GM21576 (cell line): Measurements from ENCODE around the gene SERPINB2.

Experiments used
- ATAC-seq: cut with Tn5 transposase; IDR thresholded peaks from one replicate; pipeline ENCODE4 v1.9.1; 2021; ENCODE audit warnings: mild to moderate bottlenecking, moderate library complexity; ENCODE audit not compliant: unreplicated experiment

The SERPINB2 gene, protein sequence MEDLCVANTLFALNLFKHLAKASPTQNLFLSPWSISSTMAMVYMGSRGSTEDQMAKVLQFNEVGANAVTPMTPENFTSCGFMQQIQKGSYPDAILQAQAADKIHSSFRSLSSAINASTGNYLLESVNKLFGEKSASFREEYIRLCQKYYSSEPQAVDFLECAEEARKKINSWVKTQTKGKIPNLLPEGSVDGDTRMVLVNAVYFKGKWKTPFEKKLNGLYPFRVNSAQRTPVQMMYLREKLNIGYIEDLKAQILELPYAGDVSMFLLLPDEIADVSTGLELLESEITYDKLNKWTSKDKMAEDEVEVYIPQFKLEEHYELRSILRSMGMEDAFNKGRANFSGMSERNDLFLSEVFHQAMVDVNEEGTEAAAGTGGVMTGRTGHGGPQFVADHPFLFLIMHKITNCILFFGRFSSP

DNA sequence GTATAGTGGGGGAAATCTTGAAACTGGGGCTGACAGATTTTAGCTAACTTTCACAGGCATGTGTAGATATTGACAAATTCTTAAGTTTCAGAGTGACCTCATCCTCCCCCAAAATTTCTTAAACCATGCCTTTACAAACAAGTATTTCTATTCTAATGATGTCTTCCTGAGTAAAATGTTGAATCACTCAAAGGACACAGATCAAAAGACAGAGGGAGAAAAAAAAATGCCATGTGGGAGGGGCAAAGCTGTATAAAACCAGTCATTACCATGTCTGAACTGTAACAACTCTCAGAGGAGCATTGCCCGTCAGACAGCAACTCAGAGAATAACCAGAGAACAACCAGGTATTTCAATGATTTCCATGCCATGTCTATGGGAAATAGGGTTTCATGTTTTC, at the start of gene SERPINB2:
Gene SERPINB2 (plus strand): TSS at position 282 of the 400 bp plus-strand sequence. CDS start 3,740 bp downstream, outside the sequence.
- ATAC-seq = no peak

DNA sequence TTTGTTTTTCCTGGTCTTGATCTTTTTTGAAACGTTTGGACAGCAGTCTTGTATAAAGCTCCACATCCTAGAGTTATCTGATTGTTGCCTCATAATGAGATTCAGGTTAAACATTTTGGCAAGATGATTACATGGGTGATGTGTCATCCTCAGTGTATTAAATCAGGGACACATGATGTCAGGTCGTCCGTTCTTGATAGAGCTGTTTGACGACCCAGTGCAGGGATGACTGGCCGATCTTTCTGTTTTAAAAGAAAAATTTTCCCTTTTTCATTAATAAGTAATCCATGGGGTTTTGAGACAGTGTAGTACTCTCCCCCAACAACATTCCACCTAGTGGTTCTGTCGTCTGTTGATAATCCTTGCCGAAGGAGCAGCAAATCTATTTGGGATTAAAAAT, 44.5 kb upstream of the SERPINB2 start:
- no peak for ATAC-seq

DNA sequence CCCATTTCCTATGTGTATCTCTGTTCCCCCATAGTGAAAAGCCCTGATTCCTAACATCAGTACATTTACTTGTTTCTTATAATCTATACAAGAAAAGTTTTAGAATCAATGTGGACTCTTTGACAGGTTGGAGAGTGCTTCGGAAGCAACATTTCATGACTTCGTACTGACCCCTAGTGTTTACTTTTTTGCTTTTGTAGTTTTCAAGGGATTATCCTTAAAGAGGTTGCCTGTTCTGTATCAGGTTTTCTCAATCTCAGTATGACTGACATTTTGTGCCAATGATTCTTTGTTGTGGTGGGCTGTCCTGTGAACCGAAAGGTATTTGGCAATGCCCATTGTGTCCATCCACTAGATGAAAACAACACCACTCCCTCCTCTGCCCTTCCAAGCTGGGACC, 43.3 kb upstream of the SERPINB2 start:
- no peak for ATAC-seq

DNA sequence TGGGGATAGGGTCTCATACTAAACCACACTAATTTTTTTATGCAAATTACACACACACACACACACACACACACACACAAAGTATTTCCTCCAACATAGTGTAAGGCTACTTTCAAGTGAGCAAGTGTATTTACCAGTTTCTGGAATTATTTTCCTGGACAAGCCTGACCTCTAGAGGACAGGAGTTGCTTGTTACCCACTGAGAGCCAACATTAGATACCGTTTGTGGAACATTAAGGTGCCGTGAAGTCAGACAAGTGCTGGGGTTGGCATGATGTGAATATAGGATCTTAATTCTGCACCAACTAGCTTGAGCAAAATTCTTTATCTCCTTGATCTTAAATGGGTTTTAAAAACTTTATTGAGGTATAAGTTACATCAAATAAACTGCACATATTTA, 39.3 kb upstream of the SERPINB2 start:
- ATAC-seq = peak; percentile 53

DNA sequence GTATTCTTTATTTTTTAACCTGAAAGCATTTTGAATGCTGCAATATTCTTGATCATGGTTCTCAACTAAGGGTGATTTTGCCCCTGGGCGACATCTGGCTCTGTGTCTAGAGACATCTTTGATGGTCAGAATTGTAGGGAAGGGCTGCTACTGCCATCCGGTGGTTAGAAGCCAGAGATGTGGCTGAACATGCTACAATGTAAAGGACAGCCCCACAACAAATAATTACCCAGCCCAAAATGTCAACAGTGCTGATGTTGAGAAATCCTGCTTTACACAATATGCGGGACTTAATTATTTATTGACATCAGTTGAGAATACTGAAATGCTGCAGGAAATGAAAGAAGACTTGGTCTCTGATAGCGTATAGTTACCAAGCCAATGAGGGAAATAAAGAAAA, 37.5 kb upstream of the SERPINB2 start:
- ATAC-seq = peak; percentile 79

DNA sequence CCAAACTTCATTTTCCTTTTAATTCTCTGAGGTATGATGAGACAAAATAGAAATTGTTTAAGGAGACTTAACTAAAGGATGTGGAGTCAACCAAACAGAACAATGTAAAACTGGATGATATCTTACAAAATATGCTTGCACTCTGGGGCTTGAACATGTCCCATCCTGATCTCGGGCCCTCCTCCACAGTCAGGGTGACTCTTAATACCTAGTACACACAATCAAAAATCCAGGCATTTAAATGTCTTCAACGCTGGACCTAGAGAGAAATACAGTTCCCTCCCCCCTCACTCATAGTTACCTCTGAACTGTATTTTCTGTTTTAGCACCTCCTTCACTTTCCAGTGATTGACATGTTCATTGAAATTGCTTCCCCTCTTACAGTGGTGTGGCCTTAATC, 36.9 kb upstream of the SERPINB2 start:
- no peak for ATAC-seq

DNA sequence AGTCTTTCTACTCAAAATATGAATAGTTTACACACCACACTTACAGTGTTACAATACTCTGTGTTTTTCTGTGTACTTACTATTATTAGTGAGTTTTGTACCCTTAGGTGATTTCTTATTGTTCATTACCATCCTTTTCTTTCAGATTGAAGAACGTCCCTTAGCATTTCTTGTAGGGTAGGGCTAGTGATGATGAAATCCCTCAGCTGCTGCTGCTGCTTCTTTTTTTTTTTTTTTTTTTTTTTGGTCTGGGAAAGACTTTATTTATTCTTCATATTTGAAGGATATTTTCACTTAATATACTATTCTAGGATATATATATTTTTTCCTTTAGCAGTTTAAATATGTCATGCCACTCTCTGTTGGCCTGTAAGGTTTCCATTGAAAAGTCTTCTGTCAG, 29.0 kb upstream of the SERPINB2 start:
- no peak for ATAC-seq

DNA sequence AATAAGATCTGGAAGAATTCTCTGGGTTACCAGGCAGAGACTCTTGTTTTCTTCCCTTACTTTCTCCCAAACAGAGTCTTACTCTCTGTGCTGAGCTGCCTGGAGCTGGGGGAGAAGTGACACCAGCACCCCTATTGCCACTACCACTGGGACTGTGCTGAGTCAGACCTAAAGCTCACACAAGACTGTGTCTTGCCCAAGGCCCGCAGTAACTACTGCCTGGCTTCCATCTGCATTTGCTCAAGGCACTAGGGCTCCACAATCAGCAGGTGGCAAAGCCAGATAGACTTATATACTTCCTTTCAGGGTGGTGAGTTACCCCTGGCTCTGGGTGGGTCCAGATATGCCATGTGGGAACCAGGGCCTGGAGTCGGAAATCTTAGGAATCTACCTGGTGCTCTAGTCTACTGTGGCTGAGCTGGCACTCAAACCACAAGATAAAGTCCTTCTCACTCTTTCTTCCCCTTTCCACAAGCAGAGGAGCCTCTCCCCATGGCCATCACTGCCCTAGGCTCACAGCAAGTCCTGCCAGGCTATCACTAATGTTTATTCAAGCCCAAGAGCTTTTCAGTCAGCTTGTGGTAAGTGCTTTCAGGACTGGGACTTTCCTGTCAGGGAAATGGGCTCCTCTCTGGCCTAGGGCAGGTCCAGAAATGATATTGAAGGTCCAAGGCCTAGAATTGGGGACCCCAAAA, 27.6 kb upstream of the SERPINB2 start:
- no peak for ATAC-seq

DNA sequence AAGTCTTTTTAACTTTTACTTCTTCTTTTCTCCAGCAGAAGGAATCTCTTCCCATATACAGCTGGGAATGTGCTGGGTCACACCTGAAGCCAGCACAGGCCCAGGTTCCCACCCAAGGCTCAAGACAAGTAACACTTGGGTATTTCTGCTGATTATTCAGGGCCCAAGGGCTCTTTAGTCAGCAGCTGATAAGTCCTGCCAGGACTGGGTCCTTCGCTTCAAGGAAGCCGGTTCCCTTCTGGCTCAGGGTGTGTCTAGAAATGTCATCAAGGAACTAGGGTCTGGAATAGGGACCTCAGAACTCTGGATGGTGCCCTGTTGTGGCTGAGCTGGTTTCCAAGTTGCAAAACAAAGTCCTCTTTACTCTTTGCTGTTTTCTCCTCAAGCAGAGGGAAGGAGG, 27.0 kb upstream of the SERPINB2 start:
- ATAC-seq = no peak

DNA sequence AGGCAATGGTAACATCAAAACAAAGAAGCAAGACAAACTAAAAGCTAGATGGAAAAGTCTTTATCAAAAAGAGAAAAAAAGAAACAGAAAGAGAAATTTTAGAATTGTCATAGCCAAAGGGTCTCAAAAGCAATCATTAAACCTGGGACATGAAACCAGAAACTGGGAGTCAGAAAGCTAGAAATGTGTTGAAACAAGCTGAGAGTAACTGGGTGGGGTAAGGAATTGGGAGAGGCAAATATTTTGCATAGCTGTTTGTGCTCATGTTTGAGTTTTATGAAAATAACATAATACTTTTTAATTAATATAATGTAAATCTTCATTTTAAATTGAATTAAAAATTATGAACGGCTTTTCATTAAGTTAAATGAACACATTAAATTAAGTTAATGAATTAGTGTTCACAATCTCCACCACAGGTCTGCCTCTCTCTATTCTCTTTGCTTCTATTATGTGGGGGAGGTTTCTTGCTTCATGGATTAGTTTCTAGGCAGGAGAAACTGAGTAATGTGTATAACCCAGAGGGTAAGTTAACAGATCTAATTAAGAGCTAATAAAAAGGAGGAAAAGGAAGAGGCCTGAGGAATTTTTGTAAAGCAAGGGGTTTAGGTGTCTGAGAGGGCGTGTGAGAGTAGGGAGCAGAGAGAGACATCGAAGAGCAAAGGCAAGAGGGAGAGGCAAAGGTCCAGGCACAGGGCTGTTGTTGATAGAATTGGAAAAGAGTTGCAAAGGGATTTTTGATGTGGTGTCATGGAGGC, 20.0 kb upstream of the SERPINB2 start:
- no peak for ATAC-seq

DNA sequence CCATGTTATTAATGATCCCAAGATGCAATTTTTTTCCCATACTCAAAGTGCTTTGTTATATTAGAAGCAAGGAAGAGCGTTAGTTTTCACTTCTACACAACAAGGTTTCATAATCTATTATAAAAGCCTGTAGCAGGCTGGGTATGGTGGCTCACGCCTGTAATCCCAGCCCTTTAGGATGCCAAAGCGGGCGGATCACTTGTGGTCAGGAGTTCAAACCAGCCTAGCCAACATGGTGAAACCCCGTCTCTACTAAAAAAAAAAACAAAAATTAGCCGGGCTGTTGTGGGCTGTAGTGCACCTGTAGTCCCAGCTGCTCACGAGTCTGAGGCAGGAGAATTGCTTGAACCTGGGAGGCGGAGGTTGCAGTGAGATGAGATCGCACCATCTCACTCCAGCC, 19.0 kb upstream of the SERPINB2 start:
- no peak for ATAC-seq

DNA sequence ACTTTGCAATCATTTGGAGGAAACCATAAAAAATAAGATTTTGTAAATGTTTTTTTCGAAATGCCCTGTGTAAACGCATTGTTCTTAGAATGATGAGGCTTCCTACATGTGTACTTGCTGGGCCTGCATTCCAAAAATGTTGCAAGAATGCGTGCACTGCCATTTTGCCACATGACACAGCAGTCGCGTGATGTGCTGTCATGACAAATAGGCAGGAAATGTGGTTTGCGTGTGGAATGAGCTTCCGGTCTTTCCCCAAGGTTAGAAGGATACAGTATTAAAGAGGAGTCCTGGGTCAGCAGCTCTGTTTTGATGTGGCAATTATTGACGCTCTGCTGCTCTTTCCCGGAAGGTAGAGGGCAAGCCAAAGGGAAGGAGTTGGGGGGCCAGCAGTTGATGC, 18.1 kb upstream of the SERPINB2 start:
- no peak for ATAC-seq

DNA sequence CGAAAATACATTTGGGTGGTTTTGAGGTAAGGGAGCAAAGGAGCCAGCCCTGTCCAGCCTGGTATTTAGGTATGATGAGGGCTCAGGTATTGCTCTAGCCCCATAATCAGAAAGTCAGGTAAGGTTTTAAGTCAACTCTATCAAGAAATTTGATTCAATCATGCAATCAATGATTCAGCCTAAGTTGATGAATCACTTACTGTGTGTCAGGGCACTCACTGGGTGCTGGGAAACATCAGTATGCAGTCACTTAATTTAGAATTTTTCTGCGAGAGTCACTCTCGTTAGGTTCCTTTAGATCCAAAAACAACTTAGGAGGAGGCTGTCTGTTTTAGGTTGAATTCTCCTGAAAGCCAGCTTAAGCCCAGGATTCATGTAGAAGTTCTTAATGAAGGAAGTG, 17.7 kb upstream of the SERPINB2 start:
- no peak for ATAC-seq

DNA sequence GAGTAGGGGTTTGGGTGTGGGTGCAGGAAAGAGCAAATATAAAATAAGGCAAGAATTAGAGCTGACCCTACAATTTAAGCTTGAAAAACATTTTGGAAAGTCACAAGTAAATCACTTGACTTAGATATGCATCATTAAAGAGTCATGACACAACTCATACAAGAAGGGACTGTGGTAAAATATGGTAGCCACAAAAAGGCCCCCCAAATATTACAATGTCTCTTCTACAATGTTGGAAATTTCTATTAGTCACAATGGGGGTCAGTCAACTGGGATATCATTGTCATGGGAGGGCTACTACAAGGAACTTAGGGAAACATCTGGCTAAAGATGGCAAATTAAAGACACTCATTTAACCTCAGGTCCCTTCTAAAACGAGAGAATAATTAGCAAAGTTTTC, 15.7 kb upstream of the SERPINB2 start:
- no peak for ATAC-seq

DNA sequence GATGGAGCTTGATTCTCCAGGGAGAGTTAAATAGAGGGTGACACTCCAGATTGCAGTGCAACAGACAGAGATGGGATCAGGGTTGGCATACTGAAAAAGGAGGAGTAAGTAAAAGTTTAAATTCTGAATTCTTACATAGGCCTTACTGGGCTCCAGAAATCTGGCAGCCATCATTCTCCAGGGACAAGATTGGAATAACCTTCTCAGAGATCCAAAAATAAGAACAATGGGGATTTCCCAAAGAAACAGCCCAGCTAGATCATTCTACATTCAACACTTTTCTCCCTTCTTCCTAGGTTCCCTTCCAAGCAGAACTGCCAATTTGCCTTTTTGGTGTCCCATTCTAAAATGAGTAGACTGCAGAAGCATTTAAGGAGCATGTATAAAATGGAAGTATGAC, 14.9 kb upstream of the SERPINB2 start:
- no peak for ATAC-seq

DNA sequence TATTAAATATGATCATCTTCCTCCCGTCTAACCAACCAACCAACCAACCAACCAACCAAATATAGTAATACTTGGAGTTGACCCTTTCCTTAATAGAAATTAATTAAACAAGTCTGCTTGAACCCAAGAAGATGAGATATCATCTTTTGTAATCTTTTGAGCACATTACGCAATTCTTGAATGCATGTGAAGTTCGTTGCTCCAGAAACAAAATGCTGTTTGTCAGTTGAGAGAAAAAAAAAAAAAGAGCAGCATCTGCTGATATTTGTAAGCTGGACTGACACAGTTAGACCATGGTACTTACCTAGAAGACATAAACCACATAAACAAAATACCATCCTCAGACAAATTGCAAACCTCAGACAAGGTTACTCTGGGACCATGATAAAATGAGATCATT, 9.2 kb upstream of the SERPINB2 start:
- no peak for ATAC-seq

DNA sequence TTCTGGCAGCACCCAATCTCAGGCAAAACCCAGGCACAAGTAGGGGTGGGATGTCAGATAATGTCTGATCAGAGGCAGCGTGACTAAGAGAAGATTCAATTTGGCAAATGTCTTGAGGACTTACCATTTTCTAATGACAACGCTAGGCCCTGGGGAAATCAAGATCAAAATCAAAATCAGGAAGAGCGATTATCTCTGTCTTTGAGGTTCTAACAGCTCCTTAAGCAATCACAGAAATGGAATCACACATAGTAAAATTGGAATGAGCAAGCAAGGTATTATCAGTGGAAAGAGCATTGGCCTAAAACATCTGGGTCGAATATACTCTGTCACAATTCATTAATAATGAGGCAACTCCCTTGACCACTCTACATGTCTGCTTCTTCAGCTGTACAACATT, 8.6 kb upstream of the SERPINB2 start:
- ATAC-seq = no peak

DNA sequence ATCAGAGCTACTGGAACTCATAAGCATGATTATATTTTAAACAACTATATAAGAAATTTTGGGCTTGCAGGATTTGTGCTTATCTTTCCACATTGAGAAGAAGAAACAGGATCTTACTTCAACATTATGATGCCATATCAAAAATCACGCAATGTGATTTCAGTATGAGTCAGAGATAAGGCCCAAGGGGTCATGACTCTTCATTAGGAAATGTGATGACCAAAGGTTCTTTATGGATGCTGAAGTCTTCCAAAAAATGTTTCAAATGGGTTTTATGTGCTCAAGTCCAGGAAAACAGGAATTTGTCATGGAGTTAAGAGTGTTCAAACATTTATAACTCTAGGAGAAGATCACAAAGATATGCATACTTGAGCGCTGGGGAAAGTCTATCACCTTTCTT, 7.8 kb upstream of the SERPINB2 start:
- no peak for ATAC-seq

DNA sequence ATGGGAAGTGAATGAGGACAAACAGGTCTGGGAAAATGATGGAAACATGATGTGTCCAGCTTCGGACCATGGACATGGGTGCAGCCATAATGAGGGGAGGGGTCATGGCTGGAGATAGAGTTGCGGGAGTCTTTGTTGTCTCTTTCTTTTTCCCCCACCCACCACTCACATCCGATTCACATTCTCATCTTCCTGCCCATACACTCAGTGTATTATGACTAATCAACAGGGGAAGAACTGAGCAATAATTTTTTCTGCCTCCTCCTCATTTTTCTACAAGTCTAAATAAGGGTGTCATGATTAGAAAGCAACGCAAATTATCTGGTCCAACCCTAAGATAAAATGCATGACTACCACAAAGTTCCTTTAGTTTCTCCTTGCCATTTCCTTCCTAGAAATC, 5.7 kb upstream of the SERPINB2 start:
- ATAC-seq = no peak

DNA sequence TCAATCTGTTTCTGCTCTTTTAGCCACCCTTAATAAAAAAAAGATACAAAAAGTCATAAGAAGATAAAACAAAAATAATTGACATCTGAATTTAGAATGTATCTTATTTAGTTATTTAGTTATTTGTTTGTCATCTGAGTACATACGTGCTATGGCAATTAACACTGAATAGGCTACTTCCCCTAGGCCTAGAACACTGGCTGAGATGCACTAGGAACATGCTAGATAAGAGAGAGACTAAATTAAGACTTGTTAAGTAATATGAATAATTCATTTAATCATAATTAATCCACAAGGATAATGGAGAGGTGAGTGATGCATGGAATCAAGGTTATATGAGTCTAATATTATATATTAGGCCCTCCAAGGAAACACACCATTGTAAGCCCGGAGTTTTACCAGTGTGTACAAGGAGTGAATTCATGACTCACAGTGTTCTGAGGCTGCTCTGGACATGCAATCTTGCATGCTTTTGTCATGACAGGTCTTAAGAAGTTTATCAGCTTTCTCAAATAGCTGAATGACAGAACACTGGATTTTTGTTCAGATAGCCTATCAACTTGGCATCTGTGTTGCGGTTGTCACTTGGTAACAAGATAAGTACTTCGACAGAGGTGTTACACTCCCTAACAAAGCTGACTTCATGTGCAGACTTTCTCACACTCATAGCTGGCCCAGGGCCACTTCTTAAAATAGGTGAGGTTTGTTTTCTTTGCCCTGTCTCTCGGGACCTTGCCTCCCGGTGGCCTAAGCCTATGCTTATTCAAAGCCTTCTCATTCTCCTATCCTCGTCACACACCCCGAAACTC, 5.0 kb upstream of the SERPINB2 start:
- no peak for ATAC-seq

DNA sequence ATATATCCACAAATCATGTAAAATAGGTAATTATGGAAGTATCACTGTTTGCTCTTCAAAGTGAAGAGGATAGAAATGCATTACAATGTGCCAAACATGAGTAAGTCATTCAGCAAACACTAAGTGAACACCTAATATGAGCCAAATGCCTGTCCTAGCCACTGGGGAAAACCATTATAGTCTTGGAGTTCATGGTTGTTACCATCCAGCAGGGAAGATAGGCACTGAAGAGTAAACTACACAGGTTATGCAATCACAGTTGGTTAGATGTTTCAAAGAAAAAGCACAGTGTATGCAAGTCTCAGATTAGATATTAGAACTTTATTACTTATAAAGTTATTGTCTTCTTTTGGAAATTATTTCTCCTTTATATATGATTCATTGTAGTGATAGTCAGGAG, 3.9 kb upstream of the SERPINB2 start:
- ATAC-seq = no peak
